ENCODE data around the gene ZNF438. TPM values are rescaled to one million over a fixed set of nuclear protein-coding genes. Genes with fewer than 3 reads are reported as not detected.

Gene ZNF438
- total and polyA plus RNA-seq, 7 experiments from 2014 or later, result 3.9 to 9.4 (median 4.2) TPM

- H3K36me3 ChIP-seq (ENCODE audit: control insufficient read depth in 2 of 3, insufficient read depth in 3 of 3, low read length in 3 of 3), result no peaks in the 10 kb centered on the region
- Mint-ChIP-seq H3K36me3 (no peaks in the 10 kb centered on the region), H3K4me1 (peaks cover 0 to 26% (median 14%) of the 10 kb centered on the region in 7 donors), H3K27ac (no peak overlapping the region), H3K9me3 (peaks cover 0 to 1% (median 0%) of the 10 kb centered on the region in 11 donors), H3K27me3 (no peaks in the 10 kb centered on the region), H3K4me3 (no peak overlapping the region)
- intact Hi-C loops (cut with micrococcal nuclease), result loop anchor here in 1 of 2 donors (10.0 kb wide), 1 partner anchor 691 kb away; the partner anchor contains the start of gene MTPAP
- DNase-seq (no peak), ATAC-seq (no peak)
- peaks cover 5% of the 10 kb centered on the region in 2 donors for H3K4me1 ChIP-seq (ENCODE audit: control insufficient read depth in 2 of 2, insufficient read depth in 2 of 2, low read length in 2 of 2)
- no peaks in the 10 kb centered on the region for H3K9me3 ChIP-seq (ENCODE audit: control insufficient read depth in 2 of 3, low read length in 3 of 3)
- H3K4me3 ChIP-seq (ENCODE audit: low read length), result no peak overlapping the region
- ChIA-PET POLR2A (interaction anchor here (1.0 kb wide), 1 partner anchor 251 kb away, joined by 3 read pairs; no protein-coding TSS in a partner anchor), CTCF (no interaction called here)
- no peak overlapping the region for H3K27ac ChIP-seq (ENCODE audit: low read depth, low read length)
- no peaks in the 10 kb centered on the region for H3K27me3 ChIP-seq (ENCODE audit: control insufficient read depth in 2 of 2, insufficient read depth in 2 of 2, low read length in 2 of 2)
Observed at GRCh38 chr10:31035266-31035798, 3.7 kb upstream of the ZNF438 start.

GRCh38 chr10:31034098-31034909, 2.6 kb upstream of the ZNF438 start:
- H3K4me1 Mint-ChIP-seq, result peaks cover 5 to 33% (median 19%) of the 10 kb centered on the region in 7 donors
- Histone ChIP-seq H3K9me3 (ENCODE audit: control insufficient read depth in 2 of 3, low read length in 3 of 3) (no peaks in the 10 kb centered on the region), H3K36me3 (ENCODE audit: control insufficient read depth in 2 of 3, insufficient read depth in 3 of 3, low read length in 3 of 3) (no peaks in the 10 kb centered on the region), H3K27me3 (ENCODE audit: control insufficient read depth in 2 of 2, insufficient read depth in 2 of 2, low read length in 2 of 2) (no peaks in the 10 kb centered on the region), H3K27ac (ENCODE audit: low read depth, low read length) (no peak overlapping the region), H3K4me3 (ENCODE audit: low read length) (no peak overlapping the region), H3K4me1 (ENCODE audit: control insufficient read depth in 2 of 2, insufficient read depth in 2 of 2, low read length in 2 of 2) (peaks cover 5% of the 10 kb centered on the region in 2 donors)
- peak overlapping the region in 2 of 10 donors; percentile 5 to 15 for H3K4me3 Mint-ChIP-seq
- H3K27me3 Mint-ChIP-seq, result no peaks in the 10 kb centered on the region
- ATAC-seq, result no peak
- DNase-seq, result no peak
- CTCF ChIA-PET, result no interaction called here
- intact Hi-C loops (cut with micrococcal nuclease), result loop anchor here (5.0 to 10.0 kb wide), 6 partner anchors 48 to 1413 kb away; partner anchors contain the start of genes ARHGAP12 (in 1 of the 2), CCDC7 (in 1 of the 2), EPC1 (in 1 of the 2) and KIF5B (in 1 of the 2)
- H3K36me3 Mint-ChIP-seq, result peaks cover 0 to 2% (median 0%) of the 10 kb centered on the region in 5 donors
- H3K27ac Mint-ChIP-seq, result peak overlapping the region in 1 of 9 donors; percentile 18
- peaks cover 0 to 1% (median 0%) of the 10 kb centered on the region in 11 donors for H3K9me3 Mint-ChIP-seq
- POLR2A ChIA-PET, result interaction anchor here (0.7 to 1.0 kb wide), 2 partner anchors 9 to 250 kb away, joined by 3 read pairs; no protein-coding TSS in a partner anchor

GRCh38 chr10:31033147-31033546, 1.5 kb upstream of the ZNF438 start:
- no peaks in the 10 kb centered on the region for H3K36me3 ChIP-seq (ENCODE audit: control insufficient read depth in 2 of 3, insufficient read depth in 3 of 3, low read length in 3 of 3)
- intact Hi-C loops (cut with micrococcal nuclease), result loop anchor here (2.0 to 10.0 kb wide), 10 partner anchors 49 to 1414 kb away; partner anchors contain the start of genes MTPAP (in 2 of the 2), ARHGAP12 (in 1 of the 2), CCDC7 (in 1 of the 2) and EPC1 (in 1 of the 2)
- POLR2A ChIA-PET, result interaction anchor here (1.1 kb wide), 1 partner anchor 222 kb away, joined by 3 read pairs; no protein-coding TSS in a partner anchor

GRCh38 chr10:31032258-31033132, 830 bp upstream of the ZNF438 start:
- intact Hi-C loops (cut with micrococcal nuclease), result loop anchor here (1.0 to 10.0 kb wide), 19 partner anchors 34 to 1415 kb away; partner anchors contain the start of genes ARHGAP12 (in 2 of the 2), MTPAP (in 2 of the 2), ZEB1 (in 2 of the 2) and CCDC7 (in 1 of the 2)
- POLR2A ChIA-PET, result interaction anchor here (1.0 to 3.6 kb wide), 6 partner anchors 23 to 728 kb away, joined by 3 to 41 read pairs (median 7); partner anchors contain the start of gene ZEB1
- Histone ChIP-seq H3K27me3 (ENCODE audit: control insufficient read depth in 2 of 2, insufficient read depth in 2 of 2, low read length in 2 of 2) (no peaks in the 10 kb centered on the region), H3K27ac (ENCODE audit: low read depth, low read length) (peak overlapping the region; percentile 96), H3K9me3 (ENCODE audit: control insufficient read depth in 2 of 3, low read length in 3 of 3) (no peaks in the 10 kb centered on the region), H3K36me3 (ENCODE audit: control insufficient read depth in 2 of 3, insufficient read depth in 3 of 3, low read length in 3 of 3) (no peaks in the 10 kb centered on the region), H3K4me3 (ENCODE audit: low read length) (peak overlapping the region; percentile 84), H3K4me1 (ENCODE audit: control insufficient read depth in 2 of 2, insufficient read depth in 2 of 2, low read length in 2 of 2) (peaks cover 5% of the 10 kb centered on the region in 2 donors)
- ATAC-seq (peak; percentile 88), DNase-seq (peak; percentile 87 to 96 (median 92))
- Mint-ChIP-seq H3K27me3 (no peaks in the 10 kb centered on the region), H3K9me3 (peaks cover 0 to 1% (median 0%) of the 10 kb centered on the region in 11 donors), H3K4me3 (peak overlapping the region; percentile 89 to 94 (median 92)), H3K27ac (peak overlapping the region; percentile 93 to 99 (median 99)), H3K36me3 (peaks cover 0 to 4% (median 0%) of the 10 kb centered on the region in 5 donors), H3K4me1 (peaks cover 7 to 34% (median 14%) of the 10 kb centered on the region in 7 donors)
- CTCF ChIA-PET, result interaction anchor here (0.6 to 2.9 kb wide), 8 partner anchors 13 to 1157 kb away, joined by 3 to 21 read pairs (median 4); no protein-coding TSS in a partner anchor

More at GRCh38 chr10:31033147-31033546, 1.5 kb upstream of the ZNF438 start:
- Mint-ChIP-seq H3K27me3 (no peaks in the 10 kb centered on the region), H3K4me3 (peak overlapping the region in 9 of 10 donors; percentile 89 to 94 (median 92)), H3K36me3 (peaks cover 0 to 3% (median 0%) of the 10 kb centered on the region in 5 donors), H3K9me3 (peaks cover 0 to 1% (median 0%) of the 10 kb centered on the region in 11 donors), H3K27ac (peak overlapping the region in 5 of 9 donors; percentile 7 to 99 (median 94)), H3K4me1 (peaks cover 7 to 34% (median 14%) of the 10 kb centered on the region in 7 donors)
- H3K27ac ChIP-seq (ENCODE audit: low read depth, low read length), result no peak overlapping the region
- DNase-seq (no peak), ATAC-seq (no peak)
- peaks cover 5% of the 10 kb centered on the region in 2 donors for H3K4me1 ChIP-seq (ENCODE audit: control insufficient read depth in 2 of 2, insufficient read depth in 2 of 2, low read length in 2 of 2)
- H3K27me3 ChIP-seq (ENCODE audit: control insufficient read depth in 2 of 2, insufficient read depth in 2 of 2, low read length in 2 of 2), result no peaks in the 10 kb centered on the region
- CTCF ChIA-PET, result interaction anchor here (2.9 kb wide), 1 partner anchor 249 kb away, joined by 21 read pairs; no protein-coding TSS in a partner anchor
- no peaks in the 10 kb centered on the region for H3K9me3 ChIP-seq (ENCODE audit: control insufficient read depth in 2 of 3, low read length in 3 of 3)
- no peak overlapping the region for H3K4me3 ChIP-seq (ENCODE audit: low read length)

- Mint-ChIP-seq H3K36me3 (peaks cover 0 to 6% (median 0%) of the 10 kb centered on the region in 5 donors), H3K9me3 (peaks cover 0 to 1% (median 0%) of the 10 kb centered on the region in 11 donors), H3K4me1 (peaks cover 7 to 34% (median 14%) of the 10 kb centered on the region in 7 donors), H3K27ac (peak overlapping the region; percentile 93 to 99 (median 97)), H3K4me3 (peak overlapping the region; percentile 88 to 94 (median 92)), H3K27me3 (no peaks in the 10 kb centered on the region)
- intact Hi-C loops (cut with micrococcal nuclease), result loop anchor here (1.0 to 10.0 kb wide), 10 partner anchors 51 to 1416 kb away; partner anchors contain the start of genes KIF5B (in 2 of the 2), ARHGAP12 (in 1 of the 2), CCDC7 (in 1 of the 2) and EPC1 (in 1 of the 2)
- ChIA-PET CTCF (interaction anchor here (0.5 to 2.9 kb wide), 6 partner anchors 9 to 739 kb away, joined by 3 to 21 read pairs (median 4); no protein-coding TSS in a partner anchor), POLR2A (interaction anchor here (1.4 to 3.6 kb wide), 4 partner anchors 246 to 729 kb away, joined by 6 to 41 read pairs (median 8); partner anchors contain the start of gene ZEB1)
- no peaks in the 10 kb centered on the region for H3K27me3 ChIP-seq (ENCODE audit: control insufficient read depth in 2 of 2, insufficient read depth in 2 of 2, low read length in 2 of 2)
- no peak for ATAC-seq
- peak overlapping the region; percentile 84 for H3K4me3 ChIP-seq (ENCODE audit: low read length)
- H3K9me3 ChIP-seq (ENCODE audit: control insufficient read depth in 2 of 3, low read length in 3 of 3), result no peaks in the 10 kb centered on the region
- peak overlapping the region; percentile 96 for H3K27ac ChIP-seq (ENCODE audit: low read depth, low read length)
- peaks cover 5% of the 10 kb centered on the region in 2 donors for H3K4me1 ChIP-seq (ENCODE audit: control insufficient read depth in 2 of 2, insufficient read depth in 2 of 2, low read length in 2 of 2)
- DNase-seq, result no peak
- H3K36me3 ChIP-seq (ENCODE audit: control insufficient read depth in 2 of 3, insufficient read depth in 3 of 3, low read length in 3 of 3), result no peaks in the 10 kb centered on the region
Observed at GRCh38 chr10:31031205-31031557, 484 bp downstream of the ZNF438 start.

Data from naive thymus-derived CD4-positive, alpha-beta T cell (primary cell).